Type B pancreatic cell (in vitro differentiated cells): Measurements from ENCODE around the gene RACGAP1. TPM values are rescaled to one million over a fixed set of nuclear protein-coding genes. Genes with fewer than 3 reads are reported as not detected.
A peak's percentile ranks its signal among the peaks of the same experiment; 100 is the strongest.

ENCODE experiments used
- DNase-seq: peaks from one replicate; pipeline ENCODE4 v3.0.0; 2021; ENCODE audit warnings: mixed read lengths; ENCODE audit not compliant: unreplicated experiment; ENCODE audit errors: extremely low spot score
- H3K27ac Mint-ChIP-seq: 2 replicates; pipeline ENCODE4 v1.8.0; 2021; ENCODE audit warnings: mild to moderate bottlenecking, mixed read lengths
- H3K27me3 Mint-ChIP-seq: 2 replicates; pipeline ENCODE4 v1.8.0; 2021; ENCODE audit warnings: mixed read lengths
- H3K36me3 Mint-ChIP-seq: 2 replicates; pipeline ENCODE4 v1.8.0; 2021; ENCODE audit warnings: mixed read lengths
- H3K4me1 Mint-ChIP-seq: one replicate; pipeline ENCODE4 v1.8.0; 2021; ENCODE audit warnings: mixed read lengths; ENCODE audit not compliant: unreplicated experiment
- H3K4me3 Mint-ChIP-seq: 2 replicates; pipeline ENCODE4 v1.8.0; 2021; ENCODE audit warnings: mild to moderate bottlenecking, mixed read lengths
- H3K9me3 Mint-ChIP-seq: 2 replicates; pipeline ENCODE4 v1.8.0; 2021; ENCODE audit warnings: mixed read lengths
- CTCF ChIP-seq: fragments of 200-600 bp; sonication (generic); conservative IDR thresholded peaks from 2 replicates; pipeline ENCODE4 v1.5.0; 2021; ENCODE audit warnings: antibody characterized with exemption, mild to moderate bottlenecking
- total RNA-seq: library from RNA; stranded (reverse); gene quantifications from 2 replicates; pipeline ENCODE4 v1.2.1, GENCODE V29; 2021; ENCODE audit warnings: low replicate concordance

The RACGAP1 gene
- total RNA-seq, 1 donor from 2014 or later = 70.6 TPM

DNA sequence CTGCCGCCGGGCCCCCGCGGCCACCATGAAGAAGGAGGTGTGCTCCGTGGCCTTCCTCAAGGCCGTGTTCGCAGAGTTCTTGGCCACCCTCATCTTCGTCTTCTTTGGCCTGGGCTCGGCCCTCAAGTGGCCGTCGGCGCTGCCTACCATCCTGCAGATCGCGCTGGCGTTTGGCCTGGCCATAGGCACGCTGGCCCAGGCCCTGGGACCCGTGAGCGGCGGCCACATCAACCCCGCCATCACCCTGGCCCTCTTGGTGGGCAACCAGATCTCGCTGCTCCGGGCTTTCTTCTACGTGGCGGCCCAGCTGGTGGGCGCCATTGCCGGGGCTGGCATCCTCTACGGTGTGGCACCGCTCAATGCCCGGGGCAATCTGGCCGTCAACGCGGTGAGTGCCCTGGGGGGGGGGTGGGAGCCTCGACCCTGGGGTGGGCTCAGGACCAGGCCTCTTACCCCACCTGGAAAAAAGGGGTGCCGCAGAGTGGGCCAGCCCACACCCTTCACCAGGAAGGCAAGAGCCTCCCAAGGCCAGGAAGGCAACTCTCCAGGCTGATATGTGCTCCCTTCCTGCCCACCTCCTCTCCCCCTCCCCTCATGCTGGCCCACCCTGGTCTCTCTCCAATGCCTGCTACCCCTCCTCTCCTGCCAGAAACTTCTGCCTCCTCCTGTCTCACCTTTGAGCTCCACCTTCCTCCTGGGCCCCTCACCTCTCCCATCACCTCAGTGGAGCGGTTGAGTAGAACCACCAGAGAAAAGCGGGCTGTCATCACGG, 63.1 kb downstream of the RACGAP1 start:
- Mint-ChIP-seq H3K4me1 (peaks cover 9% of the 10 kb centered on the region), H3K27me3 (peaks cover 82% of the 10 kb centered on the region), H3K36me3 (peaks cover 4% of the 10 kb centered on the region), H3K9me3 (no peaks in the 10 kb centered on the region), H3K27ac (no peak overlapping the region), H3K4me3 (peak overlapping the region; percentile 49)
- no peak for TF ChIP-seq CTCF
- DNase-seq = no peak

DNA sequence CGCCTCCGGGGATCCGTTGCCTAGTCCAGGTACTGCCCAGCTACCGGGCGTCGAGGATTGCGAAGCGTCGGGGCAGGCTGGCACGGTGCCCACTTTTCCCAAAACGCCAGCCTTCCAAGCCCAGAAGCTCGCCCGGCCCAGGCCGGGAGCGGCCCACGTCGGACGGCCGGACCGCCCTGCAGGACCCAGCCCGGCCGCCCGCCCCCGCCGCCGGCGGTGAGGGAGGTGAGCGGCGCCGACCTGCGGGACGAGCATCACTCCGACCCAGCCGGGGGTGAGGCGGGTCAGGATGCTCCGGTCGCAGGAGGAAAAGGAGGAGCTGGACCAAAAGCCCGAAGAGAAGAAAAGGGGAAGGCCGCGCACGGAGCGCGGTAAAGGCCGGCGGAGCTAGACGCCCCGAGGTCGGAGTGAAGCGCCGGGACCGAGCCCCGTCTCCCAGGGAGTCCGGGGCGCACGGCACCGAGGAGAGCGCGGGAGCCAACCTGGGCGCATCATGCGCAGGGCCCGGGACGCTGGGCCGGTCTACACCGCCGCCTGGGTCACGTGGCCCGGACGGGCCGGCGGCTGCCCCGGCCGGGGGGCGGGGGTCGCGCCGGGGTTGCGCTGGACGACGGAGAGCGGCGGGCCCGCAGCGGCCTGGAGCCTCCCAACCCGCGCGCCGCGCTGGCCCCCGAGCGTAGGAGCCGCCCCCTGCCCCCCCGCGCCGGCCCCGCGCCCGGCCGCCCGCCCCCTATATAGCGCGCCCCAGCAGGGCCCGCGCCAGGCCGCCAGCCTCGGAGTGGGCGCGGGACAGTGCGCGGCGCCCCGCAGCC, 64.0 kb downstream of the RACGAP1 start, which contains the start of gene AQP5:
Gene AQP5, plus strand, starts transcription at position 762 of the 812 bp plus-strand sequence. CDS start 146 bp downstream, outside the sequence.
- TF ChIP-seq CTCF = no peak
- peaks cover 82% of the 10 kb centered on the region for H3K27me3 Mint-ChIP-seq

DNA sequence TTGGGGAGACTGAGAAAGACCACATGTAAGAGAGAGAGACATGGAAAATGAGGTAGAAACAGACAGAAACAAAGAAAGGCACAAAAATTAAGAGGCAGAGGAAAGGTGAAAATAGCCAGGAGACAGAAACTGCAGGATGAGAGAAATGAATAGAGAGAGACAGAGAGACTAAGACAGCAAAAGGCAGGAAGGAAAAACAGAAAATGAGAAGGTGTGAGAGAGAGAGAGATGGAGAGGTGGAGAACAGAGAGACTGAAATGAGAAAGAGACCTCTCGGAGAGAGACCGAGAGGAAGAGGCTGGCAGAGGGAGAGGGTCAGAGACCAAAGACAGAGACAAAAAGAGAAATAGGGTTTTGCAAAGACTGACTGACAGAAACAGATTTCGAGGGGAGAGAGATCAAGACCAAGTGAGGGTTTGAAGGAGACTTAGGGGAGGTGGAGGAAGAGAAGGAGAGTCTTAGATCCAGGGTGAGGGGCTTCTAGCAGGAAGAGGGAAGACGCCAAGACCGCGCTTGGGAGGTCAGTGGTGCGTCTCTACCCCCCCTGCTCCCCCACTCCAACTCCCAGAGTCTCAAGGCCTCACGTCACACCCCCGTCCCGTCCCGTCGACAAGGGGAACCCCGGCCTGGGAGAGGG, 64.7 kb downstream of the RACGAP1 start:
- H3K27me3 Mint-ChIP-seq = peaks cover 78% of the 10 kb centered on the region
- H3K27ac Mint-ChIP-seq = no peak overlapping the region
- no peak for DNase-seq

More for the DNA sequence above, 64.0 kb downstream of the RACGAP1 start, which contains the start of gene AQP5:
- DNase-seq = no peak
- Mint-ChIP-seq H3K4me1 (peaks cover 9% of the 10 kb centered on the region), H3K9me3 (no peaks in the 10 kb centered on the region), H3K27ac (no peak within 1 kb of the TSS), H3K4me3 (peak within 1 kb of the TSS; percentile 78), H3K36me3 (peaks cover 4% of the 10 kb centered on the region)

DNA sequence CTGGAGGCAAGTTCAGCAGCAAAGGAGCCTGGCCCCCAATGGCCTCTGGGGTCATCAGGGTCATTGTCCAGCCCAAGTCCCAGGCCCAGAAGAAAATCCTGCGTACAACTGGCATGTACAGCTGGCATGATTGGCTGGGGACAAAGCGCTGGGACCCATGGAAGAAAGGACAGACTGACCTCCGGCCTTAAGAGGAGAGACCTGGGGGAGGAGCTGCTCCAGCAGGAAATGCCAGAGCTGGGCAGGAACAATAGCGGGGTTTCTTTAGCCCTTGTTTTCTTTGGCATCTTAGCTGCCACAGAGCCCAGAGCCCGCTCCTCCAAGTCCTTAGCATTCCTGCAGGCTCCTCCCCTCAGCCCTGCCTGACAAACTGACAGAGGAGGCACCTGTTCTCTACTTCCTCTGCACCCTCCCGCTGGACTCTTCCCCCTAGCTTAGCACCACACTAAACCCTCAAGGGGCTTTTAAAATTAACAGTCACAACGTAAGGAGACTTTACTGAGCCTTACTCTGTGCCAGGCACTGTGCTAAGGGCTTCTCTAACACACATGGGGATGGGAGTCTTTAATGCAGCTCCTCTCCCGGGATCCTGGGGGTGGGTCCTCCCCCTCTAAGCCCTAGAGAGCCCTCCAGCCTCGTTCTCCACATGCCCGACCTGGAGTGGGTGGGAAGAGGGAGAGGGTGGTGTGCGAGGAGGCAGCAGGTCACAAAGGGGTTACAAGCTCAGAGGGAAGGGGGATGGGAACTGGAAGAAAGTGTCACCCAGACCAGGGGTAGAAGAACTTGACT, 65.4 kb downstream of the RACGAP1 start:
- Mint-ChIP-seq H3K4me3 (peak overlapping the region; percentile 78), H3K36me3 (peaks cover 4% of the 10 kb centered on the region), H3K4me1 (peaks cover 9% of the 10 kb centered on the region), H3K9me3 (no peaks in the 10 kb centered on the region), H3K27ac (no peak overlapping the region), H3K27me3 (peaks cover 76% of the 10 kb centered on the region)
- no peak for DNase-seq
- no peak for TF ChIP-seq CTCF

More for the DNA sequence above, 64.7 kb downstream of the RACGAP1 start:
- Mint-ChIP-seq H3K4me1 (peaks cover 9% of the 10 kb centered on the region), H3K36me3 (peaks cover 4% of the 10 kb centered on the region), H3K4me3 (peak overlapping the region; percentile 78), H3K9me3 (no peaks in the 10 kb centered on the region)
- no peak for TF ChIP-seq CTCF

GRCh38 chr12:49957570-49957967, 67.7 kb downstream of the RACGAP1 start:
- no peak overlapping the region for H3K4me3 Mint-ChIP-seq
- peaks cover 9% of the 10 kb centered on the region for H3K4me1 Mint-ChIP-seq
- H3K9me3 Mint-ChIP-seq = no peaks in the 10 kb centered on the region
- no peak overlapping the region for H3K27ac Mint-ChIP-seq
- peaks cover 62% of the 10 kb centered on the region for H3K27me3 Mint-ChIP-seq
- no peak for TF ChIP-seq CTCF
- H3K36me3 Mint-ChIP-seq = peaks cover 4% of the 10 kb centered on the region
- DNase-seq = no peak
